GM12874 (cell line): ENCODE measurements around the gene KCTD6.
A peak's percentile ranks its signal among the peaks of the same experiment; 100 is the strongest.

Experiments used
- TF ChIP-seq, protein P1 (sequence below): IDR thresholded peaks from 2 replicates; pipeline ENCODE4 v1.5.1; 2011; ENCODE audit warnings: low read depth, mild to moderate bottlenecking, control low read depth, low read length, moderate library complexity; ENCODE audit not compliant: insufficient read depth

Gene KCTD6

DNA sequence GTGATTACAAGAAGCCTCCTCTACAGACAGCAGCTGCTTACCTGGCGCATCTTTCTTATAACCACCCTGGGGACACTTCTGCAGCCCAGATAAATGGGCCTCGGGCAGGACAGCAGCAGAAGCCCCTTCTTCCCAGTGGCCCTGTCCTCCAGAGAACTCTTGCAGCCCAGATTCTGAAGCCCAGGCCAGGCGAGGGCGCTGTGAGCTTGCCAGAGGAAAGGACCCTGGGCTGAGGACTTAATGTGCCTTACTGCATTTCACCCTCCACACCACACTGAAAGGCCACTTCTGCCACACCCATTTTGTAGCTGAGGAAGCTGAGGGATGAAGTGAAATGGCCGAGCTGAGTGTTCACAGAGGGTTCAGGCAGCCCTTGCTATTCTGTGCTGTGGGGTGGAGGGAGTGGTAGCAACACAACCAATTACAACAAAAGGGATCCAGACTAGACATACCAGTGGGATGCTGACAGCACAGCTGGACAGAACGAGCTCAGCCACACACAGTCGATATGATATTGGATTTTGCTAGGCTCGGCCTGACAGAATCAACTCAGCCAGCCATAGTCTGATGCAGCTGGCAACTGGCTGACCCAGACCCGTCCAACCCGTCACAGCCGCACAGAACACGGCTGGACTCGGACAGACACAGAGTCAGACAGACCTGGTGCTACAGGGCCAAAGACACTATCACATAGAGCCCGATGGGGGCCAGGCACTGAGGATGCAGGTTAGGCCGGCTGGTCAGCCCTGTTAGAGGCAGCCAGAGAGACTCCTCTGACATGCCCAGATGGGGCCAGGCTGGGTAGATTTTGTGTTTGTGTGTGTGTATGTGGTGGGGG is 37.8 kb downstream of the KCTD6 start:
- TF ChIP-seq, protein P1, sequence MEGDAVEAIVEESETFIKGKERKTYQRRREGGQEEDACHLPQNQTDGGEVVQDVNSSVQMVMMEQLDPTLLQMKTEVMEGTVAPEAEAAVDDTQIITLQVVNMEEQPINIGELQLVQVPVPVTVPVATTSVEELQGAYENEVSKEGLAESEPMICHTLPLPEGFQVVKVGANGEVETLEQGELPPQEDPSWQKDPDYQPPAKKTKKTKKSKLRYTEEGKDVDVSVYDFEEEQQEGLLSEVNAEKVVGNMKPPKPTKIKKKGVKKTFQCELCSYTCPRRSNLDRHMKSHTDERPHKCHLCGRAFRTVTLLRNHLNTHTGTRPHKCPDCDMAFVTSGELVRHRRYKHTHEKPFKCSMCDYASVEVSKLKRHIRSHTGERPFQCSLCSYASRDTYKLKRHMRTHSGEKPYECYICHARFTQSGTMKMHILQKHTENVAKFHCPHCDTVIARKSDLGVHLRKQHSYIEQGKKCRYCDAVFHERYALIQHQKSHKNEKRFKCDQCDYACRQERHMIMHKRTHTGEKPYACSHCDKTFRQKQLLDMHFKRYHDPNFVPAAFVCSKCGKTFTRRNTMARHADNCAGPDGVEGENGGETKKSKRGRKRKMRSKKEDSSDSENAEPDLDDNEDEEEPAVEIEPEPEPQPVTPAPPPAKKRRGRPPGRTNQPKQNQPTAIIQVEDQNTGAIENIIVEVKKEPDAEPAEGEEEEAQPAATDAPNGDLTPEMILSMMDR = peak; percentile 40; the same call in 1 of the 2 replicates

DNA sequence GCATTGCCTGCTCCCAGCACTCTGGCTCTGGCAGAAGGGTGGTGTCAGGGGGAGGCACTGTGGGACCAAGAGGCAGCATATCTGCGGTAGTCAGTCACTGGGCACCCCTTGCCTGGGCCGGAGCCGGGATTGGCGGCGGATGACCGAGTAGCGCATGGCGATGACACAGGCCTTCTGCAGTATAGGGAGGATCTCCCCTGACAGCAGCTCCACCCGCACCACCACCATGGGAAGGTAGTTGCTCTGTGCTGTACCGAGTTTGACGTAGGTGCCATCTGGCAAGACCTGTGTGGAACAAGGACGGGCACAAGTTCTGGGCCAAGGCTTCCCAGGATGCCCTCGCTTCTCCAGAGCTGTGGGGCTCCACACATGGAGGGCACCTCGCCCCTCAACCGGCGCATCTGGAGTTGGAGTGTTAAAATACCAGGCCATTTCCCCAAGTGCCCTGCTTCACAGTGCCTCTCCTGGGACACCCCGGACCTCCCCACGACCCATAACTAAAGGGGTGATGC is 38.5 kb downstream of the KCTD6 start:
- TF ChIP-seq, protein P1 = no peak

DNA sequence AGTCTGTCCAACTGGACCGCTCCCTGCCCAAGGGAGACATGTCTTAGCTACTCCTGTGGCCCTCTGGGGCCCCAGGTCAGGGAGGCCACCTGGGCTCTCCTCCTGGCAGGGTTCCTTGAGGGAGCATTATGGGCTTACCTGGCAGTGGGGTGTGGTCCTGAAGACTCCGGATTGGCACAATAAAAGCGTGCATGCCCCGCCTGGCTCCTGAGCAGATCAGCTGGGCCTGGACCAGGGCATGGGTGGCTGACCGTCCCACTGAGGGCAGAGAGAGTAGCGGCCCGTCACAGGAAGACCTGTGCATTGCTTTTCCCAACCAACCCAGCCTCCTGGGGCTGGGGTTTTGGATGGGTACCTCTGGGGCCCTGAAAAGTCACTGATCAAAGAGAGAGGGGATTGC is 39.7 kb downstream of the KCTD6 start:
- TF ChIP-seq, protein P1 = no peak

DNA sequence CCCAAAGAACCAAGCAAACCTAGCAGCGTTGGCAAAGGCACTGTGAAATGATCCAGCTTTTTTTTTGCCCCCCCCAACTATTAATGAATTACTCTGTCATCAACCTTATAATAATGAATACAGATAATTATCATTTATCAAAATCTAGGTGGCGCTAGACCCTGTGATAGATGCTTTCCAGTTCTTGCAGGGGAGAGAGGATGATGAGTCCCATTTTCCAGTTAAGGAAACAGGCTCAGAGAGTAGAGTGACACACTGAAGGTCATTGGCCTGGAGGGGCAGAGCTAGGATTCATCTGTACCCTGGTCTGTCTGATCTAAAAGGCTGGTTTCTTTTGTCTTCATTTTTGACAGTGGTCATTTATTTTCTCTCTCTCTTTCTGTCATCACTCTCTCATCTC is 40.1 kb downstream of the KCTD6 start:
- TF ChIP-seq, protein P1 = peak; percentile 11; the same call in 1 of the 2 replicates

DNA sequence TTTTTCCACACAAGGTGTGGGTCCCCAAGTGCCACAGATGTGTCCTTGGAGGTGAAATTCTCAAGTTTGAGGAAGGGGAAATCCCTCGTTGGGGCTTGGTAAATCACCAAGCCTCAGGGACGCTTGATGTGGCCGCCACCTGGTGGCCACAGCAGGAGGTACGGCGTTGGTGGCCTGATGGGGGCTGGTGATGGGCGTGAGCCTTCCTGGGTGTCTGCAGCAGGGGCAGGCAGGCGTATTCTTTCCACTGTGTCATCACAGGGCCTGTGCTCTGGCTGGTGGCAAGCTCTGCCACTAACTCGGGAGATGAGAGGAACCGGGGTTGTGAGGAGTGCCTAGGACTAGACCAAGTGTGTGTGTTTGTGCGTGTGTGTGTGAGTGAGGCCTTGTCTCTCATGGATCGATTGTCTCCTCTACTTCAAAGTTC is 40.9 kb downstream of the KCTD6 start:
- TF ChIP-seq, protein P1 = peak; percentile 91

DNA sequence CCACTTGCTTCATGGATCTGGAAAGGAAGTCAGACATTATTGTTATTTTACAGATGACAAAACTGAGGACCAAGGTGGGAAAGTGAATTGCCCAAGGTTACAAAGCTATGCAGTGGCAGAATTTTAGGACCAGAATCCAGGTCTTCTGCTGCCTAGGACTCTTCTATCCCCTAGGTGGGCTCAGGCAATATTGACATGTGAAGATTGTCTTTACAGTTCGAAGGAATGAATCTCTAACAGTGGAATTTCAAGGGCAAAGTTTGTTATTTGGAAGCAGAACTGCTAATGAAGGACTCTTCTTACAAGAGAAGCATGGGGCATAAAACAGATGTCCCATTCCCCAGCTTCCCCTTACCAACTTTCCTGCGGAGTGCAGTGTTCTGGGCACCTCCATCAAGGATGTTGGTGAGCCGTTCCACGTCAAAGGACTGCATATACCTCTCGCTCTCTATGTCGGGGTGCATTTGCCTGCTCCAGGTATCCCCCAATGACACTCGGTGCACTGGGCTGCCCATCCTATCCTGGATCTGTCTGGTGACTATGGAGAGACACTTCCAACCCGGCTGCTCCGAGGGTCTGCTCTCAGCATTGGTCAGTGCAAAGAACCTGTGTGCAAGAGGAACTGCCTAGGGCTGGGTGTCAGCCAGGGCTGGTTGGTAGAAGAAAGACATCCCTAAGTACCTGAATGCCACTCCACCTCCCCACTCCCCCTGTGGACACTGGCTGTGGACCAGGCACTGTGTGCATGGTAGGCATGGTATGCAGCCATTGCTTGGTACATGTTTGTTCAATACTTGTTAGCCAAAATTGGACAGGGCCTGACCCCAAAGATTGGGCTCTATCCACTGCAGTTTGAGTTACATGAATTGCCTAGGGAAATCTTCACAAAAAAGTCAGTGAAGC is 42.9 kb downstream of the KCTD6 start:
- TF ChIP-seq, protein P1 = no peak
